ENCODE data around the gene SELENOO. TPM values are rescaled to one million over a fixed set of nuclear protein-coding genes. Genes with fewer than 3 reads are reported as not detected.

SELENOO gene
- total RNA-seq, 1 experiment from 2014 or later, result 34.3 TPM

- ATAC-seq, result no peak
- Histone ChIP-seq H3K9me3 (ENCODE audit: control insufficient read depth, insufficient read depth, low read depth, low read length) (no peaks in the 10 kb centered on the region), H3K27me3 (ENCODE audit: control insufficient read depth, insufficient read depth, low read length) (no peaks in the 10 kb centered on the region), H3K4me3 (ENCODE audit: low read depth in 2 of 2, low read length in 2 of 2) (peak overlapping the region; percentile 60 to 70), H3K4me1 (ENCODE audit: control insufficient read depth, insufficient read depth, low read length) (peaks cover 33% of the 10 kb centered on the region), H3K36me3 (ENCODE audit: control insufficient read depth, insufficient read depth, low read length) (no peaks in the 10 kb centered on the region; the same call in 1 of the 2 replicates), H3K27ac (ENCODE audit: low read length) (peak overlapping the region; percentile 86)
- POLR2A ChIA-PET, result no interaction called here
- DNase-seq (ENCODE audit: low read depth, low spot score), result no peak
- in situ Hi-C loops (cut with HindIII; ENCODE audit: low pct_unique_long_range_greater_than_20kb, low sequenced_read_pairs), result no loop called here
- CTCF ChIA-PET, result interaction anchor here (0.6 kb wide), 1 partner anchor 13 kb away, joined by 5 read pairs; no protein-coding TSS in a partner anchor
- intact Hi-C loops (cut with micrococcal nuclease; ENCODE audit: unreplicated experiment), result no loop called here
- TF ChIP-seq SIN3A (IDR thresholded peaks at IDR 0.05; ENCODE audit: borderline replicate concordance, insufficient read depth, low read depth, low read length) (no peak), REST (IDR thresholded peaks at IDR 0.05; ENCODE audit: insufficient read depth in 1 of 2, low read depth in 2 of 2, low read length in 1 of 2) (no peak), TCF7L2 (IDR thresholded peaks at IDR 0.05; ENCODE audit: low read depth, low read length) (no peak), CTCF (IDR thresholded peaks at IDR 0.05) (no peak), POLR2AphosphoS5 (IDR thresholded peaks at IDR 0.05; ENCODE audit: low read depth, low read length) (no peak)
- BruUV-seq (replicated peaks), result no TSS peak
These were observed 59.6 kb downstream of the SELENOO start for GRCh38 chr22:50260434-50260800.

- POLR2A ChIA-PET, result no interaction called here
- CTCF ChIA-PET, result interaction anchor here (0.6 kb wide), 1 partner anchor 14 kb away, joined by 5 read pairs; no protein-coding TSS in a partner anchor
- Histone ChIP-seq H3K27me3 (ENCODE audit: control insufficient read depth, insufficient read depth, low read length) (no peaks in the 10 kb centered on the region), H3K9me3 (ENCODE audit: control insufficient read depth, insufficient read depth, low read depth, low read length) (no peaks in the 10 kb centered on the region), H3K27ac (ENCODE audit: low read length) (peak overlapping the region; percentile 86), H3K4me3 (ENCODE audit: low read depth in 2 of 2, low read length in 2 of 2) (peak overlapping the region; percentile 60 to 70), H3K36me3 (ENCODE audit: control insufficient read depth, insufficient read depth, low read length) (no peaks in the 10 kb centered on the region; the same call in 1 of the 2 replicates), H3K4me1 (ENCODE audit: control insufficient read depth, insufficient read depth, low read length) (peaks cover 33% of the 10 kb centered on the region)
- in situ Hi-C loops (cut with HindIII; ENCODE audit: low pct_unique_long_range_greater_than_20kb, low sequenced_read_pairs), result no loop called here
- ATAC-seq (peak; percentile 70), DNase-seq (ENCODE audit: low read depth, low spot score) (no peak)
- no peak for TF ChIP-seq TCF7L2 (IDR thresholded peaks at IDR 0.05; ENCODE audit: low read depth, low read length)
- TF ChIP-seq SIN3A (IDR thresholded peaks at IDR 0.05; ENCODE audit: borderline replicate concordance, insufficient read depth, low read depth, low read length), result peak; percentile 22; the same call in 1 of the 2 replicates
- intact Hi-C loops (cut with micrococcal nuclease; ENCODE audit: unreplicated experiment), result no loop called here
- no TSS peak for BruUV-seq (replicated peaks)
These were observed 60.2 kb downstream of the SELENOO start for GRCh38 chr22:50260801-50261614.
